Measurements from ENCODE around the gene TM6SF1. TPM values are rescaled to one million over a fixed set of nuclear protein-coding genes. Genes with fewer than 3 reads are reported as not detected.

Gene TM6SF1
- polyA plus RNA-seq (2013, experiment 1 of 2) = 0.04 TPM
- polyA plus RNA-seq (2013, experiment 2 of 2) = 0.03 TPM

DNA sequence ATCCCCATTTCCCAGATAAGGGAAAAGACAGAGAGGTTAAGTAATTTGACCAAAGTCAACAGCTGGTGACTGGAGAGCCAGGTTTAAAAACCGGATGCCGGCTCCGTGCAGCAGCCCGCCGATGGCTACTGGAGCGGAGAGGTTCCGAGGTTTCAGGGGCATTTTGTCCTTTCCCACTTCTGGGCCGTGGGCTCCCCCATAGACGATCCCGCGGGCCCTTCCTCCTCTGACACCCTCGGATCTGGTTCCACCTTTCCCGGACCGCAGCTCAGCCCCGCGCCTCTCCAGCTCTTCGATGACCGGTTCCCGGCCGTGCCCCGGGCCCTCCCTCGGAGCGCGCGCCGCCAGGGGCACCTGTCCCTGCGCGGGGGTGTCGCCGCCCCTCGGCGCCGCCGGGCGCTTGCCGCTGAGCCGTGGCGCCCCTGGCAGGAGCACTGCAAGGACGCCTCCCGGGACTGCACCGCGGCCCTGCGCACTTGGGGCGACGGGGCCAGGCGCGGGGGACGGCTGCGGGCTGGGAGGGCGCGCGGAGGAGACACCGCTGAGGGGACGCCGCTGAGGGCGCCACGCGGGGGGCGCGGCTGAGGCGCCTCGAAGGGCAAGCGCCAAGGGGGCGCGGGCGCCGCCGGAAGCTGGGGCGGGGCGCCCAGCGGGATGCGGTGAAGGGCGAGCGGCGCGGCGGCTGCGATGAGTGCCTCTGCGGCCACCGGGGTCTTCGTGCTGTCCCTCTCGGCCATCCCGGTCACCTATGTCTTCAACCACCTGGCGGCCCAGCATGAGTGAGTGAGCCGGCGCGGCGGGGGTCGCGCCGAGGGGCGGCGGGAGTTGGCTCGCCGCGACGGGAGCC is at the start of gene TM6SF1:
TM6SF1 (plus strand) TSS at position 652 of the 847 bp plus-strand sequence; CDS start at position 688, 36 bp downstream.
- Histone ChIP-seq H3K4me3 (ENCODE audit: low read length in 2 of 2) (peak within 1 kb of the TSS; percentile 42 to 81), H2BK12ac (ENCODE audit: low read length) (no peak within 1 kb of the TSS), H4K91ac (ENCODE audit: low read depth, low read length, poor library complexity) (no peak within 1 kb of the TSS)

DNA sequence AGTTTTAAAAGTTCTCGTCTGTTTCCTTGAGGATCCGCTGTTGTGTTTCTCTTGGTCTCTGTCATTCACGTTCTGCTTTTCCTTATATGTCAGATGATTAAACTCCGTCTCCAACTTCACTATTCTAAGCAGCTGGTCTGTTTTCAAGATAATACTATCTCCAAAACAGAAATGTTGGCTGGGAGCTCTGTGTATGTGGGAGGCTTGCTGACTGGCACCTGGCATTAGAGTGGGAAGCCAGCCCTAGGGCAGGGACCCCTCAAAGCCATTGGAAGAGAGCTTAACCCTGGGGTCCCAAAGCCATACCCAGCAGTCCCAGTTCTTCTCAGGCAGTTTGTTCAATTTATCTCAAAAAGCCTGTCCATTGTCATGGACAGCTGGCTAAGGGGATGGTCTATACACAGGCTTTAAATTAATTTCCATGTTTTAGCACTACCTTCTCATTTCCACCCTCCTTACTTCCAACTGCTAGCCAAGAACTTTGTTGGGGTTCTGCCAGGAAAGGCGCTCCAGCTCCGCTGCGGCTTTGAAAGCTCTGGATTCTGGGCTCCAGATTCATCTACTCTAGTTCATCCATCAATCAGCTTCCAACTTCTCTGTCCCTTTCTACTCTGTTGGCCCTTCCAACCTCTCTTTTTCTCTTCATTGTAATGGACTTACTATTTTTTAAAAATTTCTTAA is 49.6 kb upstream of the TM6SF1 start:
- no peak overlapping the region for H2BK15ac ChIP-seq (ENCODE audit: low read length)
- no peaks in the 10 kb centered on the region for H3K9me3 ChIP-seq (replicated peaks in 1 of 2; ENCODE audit: control insufficient read depth in 2 of 2, insufficient read depth in 1 of 2, low read depth in 1 of 2, low read length in 2 of 2)
- peaks cover 1 to 78% of the 10 kb centered on the region in 2 donors for H3K36me3 ChIP-seq (replicated peaks in 1 of 2; ENCODE audit: control insufficient read depth in 2 of 2, insufficient read depth in 2 of 2, low read length in 2 of 2)
- H3K4me2 ChIP-seq (ENCODE audit: insufficient read depth, low read length, poor library complexity, severe bottlenecking) = no peak overlapping the region
- no peak overlapping the region for H3K23ac ChIP-seq (ENCODE audit: low read depth, low read length, poor library complexity)
- no peak overlapping the region for H3K9ac ChIP-seq (ENCODE audit: low read depth, low read length, poor library complexity)
- H3K27me3 ChIP-seq (ENCODE audit: control insufficient read depth in 3 of 3, insufficient read depth in 3 of 3, low read depth in 1 of 3, low read length in 3 of 3) = no peaks in the 10 kb centered on the region
- no peak overlapping the region for H2BK120ac ChIP-seq (ENCODE audit: low read depth, low read length)
- H4K8ac ChIP-seq (ENCODE audit: low read depth, low read length) = no peak overlapping the region
- DNase-seq (ENCODE audit: low spot score) = no peak
- H3K4me3 ChIP-seq (ENCODE audit: low read length in 2 of 2) = no peak overlapping the region
- no peak overlapping the region for H2AK5ac ChIP-seq (ENCODE audit: low read depth, low read length)
- no peaks in the 10 kb centered on the region for H3K79me1 ChIP-seq (ENCODE audit: low read depth, low read length)
- no CpG with 5 or more reads among the region's 7 CpGs for WGBS, 2 donors (ENCODE audit: extremely low coverage in 2 of 2, insufficient read length in 2 of 2, insufficient replicate concordance in 1 of 2)
- H2BK12ac ChIP-seq (ENCODE audit: low read length) = no peak overlapping the region
- H3K4me1 ChIP-seq (ENCODE audit: control insufficient read depth in 2 of 2, insufficient read depth in 1 of 2, low read depth in 1 of 2, low read length in 2 of 2) = no peaks in the 10 kb centered on the region
- H2AFZ ChIP-seq (ENCODE audit: low read length) = no peak overlapping the region
- H2BK5ac ChIP-seq (ENCODE audit: low read length) = no peak overlapping the region
- no peak overlapping the region for H3K14ac ChIP-seq (ENCODE audit: low read length)
- H3K27ac ChIP-seq (replicated peaks; ENCODE audit: low read length) = no peak overlapping the region
- no peak overlapping the region for H3K18ac ChIP-seq (ENCODE audit: low read length)
- no peak overlapping the region for H3K4ac ChIP-seq (ENCODE audit: low read length)
- H4K91ac ChIP-seq (ENCODE audit: low read depth, low read length, poor library complexity) = no peak overlapping the region

More for the DNA sequence above, at the start of gene TM6SF1:
- no peak within 1 kb of the TSS for H3K27ac ChIP-seq (replicated peaks; ENCODE audit: low read length)
- H2BK120ac ChIP-seq (ENCODE audit: low read depth, low read length) = no peak within 1 kb of the TSS
- no CpG with 5 or more reads among the region's 97 CpGs for WGBS, 2 donors (ENCODE audit: extremely low coverage in 2 of 2, insufficient read length in 2 of 2, insufficient replicate concordance in 1 of 2)
- peak within 1 kb of the TSS; percentile 48 for H3K23ac ChIP-seq (ENCODE audit: low read depth, low read length, poor library complexity)
- H4K8ac ChIP-seq (ENCODE audit: low read depth, low read length) = no peak within 1 kb of the TSS
- H3K14ac ChIP-seq (ENCODE audit: low read length) = peak within 1 kb of the TSS; percentile 40
- H3K4me2 ChIP-seq (ENCODE audit: insufficient read depth, low read length, poor library complexity, severe bottlenecking) = peak within 1 kb of the TSS; percentile 81
- H3K9ac ChIP-seq (ENCODE audit: low read depth, low read length, poor library complexity) = peak within 1 kb of the TSS; percentile 78
- H3K27me3 ChIP-seq (ENCODE audit: control insufficient read depth in 3 of 3, insufficient read depth in 3 of 3, low read depth in 1 of 3, low read length in 3 of 3) = peaks cover 12 to 42% (median 17%) of the 10 kb centered on the region in 3 experiments
- peak within 1 kb of the TSS; percentile 12 for H2BK15ac ChIP-seq (ENCODE audit: low read length)
- DNase-seq (ENCODE audit: low spot score) = no peak
- peak within 1 kb of the TSS; percentile 63 for H2AK5ac ChIP-seq (ENCODE audit: low read depth, low read length)
- peaks cover 0 to 2% of the 10 kb centered on the region in 2 donors for H3K9me3 ChIP-seq (replicated peaks in 1 of 2; ENCODE audit: control insufficient read depth in 2 of 2, insufficient read depth in 1 of 2, low read depth in 1 of 2, low read length in 2 of 2)
- no peaks in the 10 kb centered on the region for H3K4me1 ChIP-seq (ENCODE audit: control insufficient read depth in 2 of 2, insufficient read depth in 1 of 2, low read depth in 1 of 2, low read length in 2 of 2)
- H3K18ac ChIP-seq (ENCODE audit: low read length) = peak within 1 kb of the TSS; percentile 65
- no peak within 1 kb of the TSS for H2BK5ac ChIP-seq (ENCODE audit: low read length)
- peaks cover 2% of the 10 kb centered on the region for H3K79me1 ChIP-seq (ENCODE audit: low read depth, low read length)
- no peak within 1 kb of the TSS for H3K4ac ChIP-seq (ENCODE audit: low read length)
- H3K36me3 ChIP-seq (replicated peaks in 1 of 2; ENCODE audit: control insufficient read depth in 2 of 2, insufficient read depth in 2 of 2, low read length in 2 of 2) = no peaks in the 10 kb centered on the region
- H2AFZ ChIP-seq (ENCODE audit: low read length) = peak within 1 kb of the TSS; percentile 93

DNA sequence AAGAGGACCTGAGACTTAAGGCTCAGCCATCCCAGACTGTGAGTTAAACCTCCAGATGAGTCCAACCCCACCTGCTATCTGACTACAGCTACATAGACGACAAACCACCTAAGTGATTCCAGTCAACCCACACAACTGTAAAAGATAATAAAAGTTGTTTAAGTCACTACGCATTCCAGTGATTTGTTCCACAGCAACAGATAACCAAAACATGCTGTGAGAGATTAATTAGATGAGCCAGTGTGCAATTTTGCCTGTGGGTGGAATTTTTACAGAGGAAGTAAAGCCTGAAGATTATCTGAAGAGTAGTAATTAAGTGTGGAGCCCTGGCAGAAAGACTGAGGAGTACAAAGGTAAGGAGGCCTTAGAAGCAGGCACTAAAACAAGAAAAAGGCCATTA is 45.8 kb upstream of the TM6SF1 start:
- no peak overlapping the region for H2AK5ac ChIP-seq (ENCODE audit: low read depth, low read length)
- H3K4ac ChIP-seq (ENCODE audit: low read length) = no peak overlapping the region
- no peak overlapping the region for H4K91ac ChIP-seq (ENCODE audit: low read depth, low read length, poor library complexity)
- H3K36me3 ChIP-seq (replicated peaks in 1 of 2; ENCODE audit: control insufficient read depth in 2 of 2, insufficient read depth in 2 of 2, low read length in 2 of 2) = peaks cover 0 to 56% of the 10 kb centered on the region in 2 donors
- no peak overlapping the region for H2AFZ ChIP-seq (ENCODE audit: low read length)
- no peak overlapping the region for H2BK120ac ChIP-seq (ENCODE audit: low read depth, low read length)
- no peak overlapping the region for H3K23ac ChIP-seq (ENCODE audit: low read depth, low read length, poor library complexity)
- no peak overlapping the region for H3K14ac ChIP-seq (ENCODE audit: low read length)
- no peak overlapping the region for H2BK15ac ChIP-seq (ENCODE audit: low read length)
- H3K9me3 ChIP-seq (replicated peaks in 1 of 2; ENCODE audit: control insufficient read depth in 2 of 2, insufficient read depth in 1 of 2, low read depth in 1 of 2, low read length in 2 of 2) = peaks cover 0 to 11% of the 10 kb centered on the region in 2 donors
- no CpG with 5 or more reads among the region's 2 CpGs for whole genome bisulfite sequencing, 2 donors (ENCODE audit: extremely low coverage in 2 of 2, insufficient read length in 2 of 2, insufficient replicate concordance in 1 of 2)
- H3K27ac ChIP-seq (replicated peaks; ENCODE audit: low read length) = no peak overlapping the region
- H4K8ac ChIP-seq (ENCODE audit: low read depth, low read length) = no peak overlapping the region
- H2BK12ac ChIP-seq (ENCODE audit: low read length) = no peak overlapping the region
- H3K27me3 ChIP-seq (ENCODE audit: control insufficient read depth in 3 of 3, insufficient read depth in 3 of 3, low read depth in 1 of 3, low read length in 3 of 3) = no peaks in the 10 kb centered on the region
- no peak overlapping the region for H3K4me3 ChIP-seq (ENCODE audit: low read length in 2 of 2)
- H3K4me1 ChIP-seq (ENCODE audit: control insufficient read depth in 2 of 2, insufficient read depth in 1 of 2, low read depth in 1 of 2, low read length in 2 of 2) = peaks cover 0 to 3% of the 10 kb centered on the region in 2 donors
- H3K18ac ChIP-seq (ENCODE audit: low read length) = no peak overlapping the region
- no peak overlapping the region for H2BK5ac ChIP-seq (ENCODE audit: low read length)
- DNase-seq (ENCODE audit: low spot score) = no peak
- H3K4me2 ChIP-seq (ENCODE audit: insufficient read depth, low read length, poor library complexity, severe bottlenecking) = no peak overlapping the region
- H3K79me1 ChIP-seq (ENCODE audit: low read depth, low read length) = peaks cover 2% of the 10 kb centered on the region
- no peak overlapping the region for H3K9ac ChIP-seq (ENCODE audit: low read depth, low read length, poor library complexity)

DNA sequence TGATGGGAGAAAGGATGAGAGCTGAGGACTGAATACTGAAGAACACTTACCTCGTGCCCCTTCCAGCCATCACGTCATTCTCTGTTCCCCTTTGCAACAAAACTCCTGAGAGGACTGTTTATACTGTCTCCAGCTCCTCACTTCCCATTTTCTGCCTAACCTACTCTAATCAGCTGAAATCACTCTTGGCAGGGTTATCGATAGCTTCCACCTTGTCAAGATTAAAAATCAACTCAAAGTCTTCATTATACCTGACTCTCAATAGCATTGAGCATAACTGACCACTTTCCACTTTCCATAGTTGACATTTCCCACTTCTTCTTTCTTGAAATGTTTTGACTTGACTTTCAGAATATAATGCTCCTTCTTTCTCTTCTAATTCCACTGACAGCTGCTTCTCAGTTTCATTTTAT is 44.7 kb upstream of the TM6SF1 start:
- no peak overlapping the region for H2AK5ac ChIP-seq (ENCODE audit: low read depth, low read length)
- no peak overlapping the region for H2BK12ac ChIP-seq (ENCODE audit: low read length)
- H2AFZ ChIP-seq (ENCODE audit: low read length) = no peak overlapping the region
- H3K9ac ChIP-seq (ENCODE audit: low read depth, low read length, poor library complexity) = no peak overlapping the region
- no peak overlapping the region for H2BK5ac ChIP-seq (ENCODE audit: low read length)
- H3K36me3 ChIP-seq (replicated peaks in 1 of 2; ENCODE audit: control insufficient read depth in 2 of 2, insufficient read depth in 2 of 2, low read length in 2 of 2) = peaks cover 0 to 45% of the 10 kb centered on the region in 2 donors
- no peak overlapping the region for H3K4ac ChIP-seq (ENCODE audit: low read length)
- H3K27me3 ChIP-seq (ENCODE audit: control insufficient read depth in 3 of 3, insufficient read depth in 3 of 3, low read depth in 1 of 3, low read length in 3 of 3) = no peaks in the 10 kb centered on the region
- no peak overlapping the region for H2BK120ac ChIP-seq (ENCODE audit: low read depth, low read length)
- H3K4me1 ChIP-seq (ENCODE audit: control insufficient read depth in 2 of 2, insufficient read depth in 1 of 2, low read depth in 1 of 2, low read length in 2 of 2) = peaks cover 2 to 8% of the 10 kb centered on the region in 2 donors
- no peak overlapping the region for H4K91ac ChIP-seq (ENCODE audit: low read depth, low read length, poor library complexity)
- peaks cover 2% of the 10 kb centered on the region for H3K79me1 ChIP-seq (ENCODE audit: low read depth, low read length)
- H3K18ac ChIP-seq (ENCODE audit: low read length) = no peak overlapping the region
- H3K4me3 ChIP-seq (ENCODE audit: low read length in 2 of 2) = no peak overlapping the region
- peaks cover 0 to 11% of the 10 kb centered on the region in 2 donors for H3K9me3 ChIP-seq (replicated peaks in 1 of 2; ENCODE audit: control insufficient read depth in 2 of 2, insufficient read depth in 1 of 2, low read depth in 1 of 2, low read length in 2 of 2)
- H4K8ac ChIP-seq (ENCODE audit: low read depth, low read length) = no peak overlapping the region
- no peak overlapping the region for H3K4me2 ChIP-seq (ENCODE audit: insufficient read depth, low read length, poor library complexity, severe bottlenecking)
- DNase-seq (ENCODE audit: low spot score) = no peak
- H3K23ac ChIP-seq (ENCODE audit: low read depth, low read length, poor library complexity) = no peak overlapping the region
- H3K27ac ChIP-seq (replicated peaks; ENCODE audit: low read length) = no peak overlapping the region
- H3K14ac ChIP-seq (ENCODE audit: low read length) = no peak overlapping the region
- H2BK15ac ChIP-seq (ENCODE audit: low read length) = no peak overlapping the region
- WGBS, 2 donors (ENCODE audit: extremely low coverage in 2 of 2, insufficient read length in 2 of 2, insufficient replicate concordance in 1 of 2) = no CpG with 5 or more reads among the region's 3 CpGs
